Spleen (tissue), 11 donors: ENCODE data around the gene CRYGN. TPM values are rescaled to one million over a fixed set of nuclear protein-coding genes. Genes with fewer than 3 reads are reported as not detected.

Experiments
- DNase-seq: peaks from one replicate; pipeline ENCODE4 v3.0.0-alpha.2; 2020
- H3K27ac ChIP-seq, 8 donors: fragments of 200-600 bp; sonication (generic) in 7 of 8; 1 replicate in 4 of 8; 2 replicates in 4 of 8; pipeline versions ENCODE4 v1.5.0 to v1.8.0; 2016 to 2021; ENCODE audit warnings: inconsistent platforms in 4 of 8, mild to moderate bottlenecking in 4 of 8, moderate library complexity in 1 of 8
- H3K27me3 ChIP-seq, 7 donors: fragments of 200-600 bp; sonication (generic) in 6 of 7; replicated peaks in 1 of 7; 1 replicate in 4 of 7; 2 replicates in 3 of 7; pipeline versions ENCODE4 v1.5.0 to v1.8.0; 2016 to 2021; ENCODE audit warnings: inconsistent platforms in 3 of 7, mild to moderate bottlenecking in 1 of 7
- H3K36me3 ChIP-seq, 6 donors: fragments of 200-600 bp; sonication (generic) in 5 of 6; 1 replicate in 4 of 6; 2 replicates in 2 of 6; pipeline versions ENCODE4 v1.5.0 to v1.8.0; 2016 to 2021; ENCODE audit warnings: inconsistent platforms in 2 of 6
- H3K4me1 ChIP-seq, 6 donors: fragments of 200-600 bp; sonication (generic) in 5 of 6; 1 replicate in 3 of 6; 2 replicates in 3 of 6; pipeline versions ENCODE4 v1.5.0 to v1.8.0; 2016 to 2021; ENCODE audit warnings: inconsistent platforms in 3 of 6
- H3K4me3 ChIP-seq, 8 donors: fragments of 200-600 bp; sonication (generic) in 7 of 8; 1 replicate in 4 of 8; 2 replicates in 4 of 8; pipeline versions ENCODE4 v1.5.0 to v1.8.0; 2016 to 2021; ENCODE audit warnings: inconsistent platforms in 4 of 8, mild to moderate bottlenecking in 4 of 8, moderate library complexity in 2 of 8
- H3K9me3 ChIP-seq, 8 donors: fragments of 200-600 bp; sonication (generic) in 7 of 8; 1 replicate in 4 of 8; 2 replicates in 4 of 8; pipeline versions ENCODE4 v1.5.0 to v1.8.0; 2016 to 2021; ENCODE audit warnings: inconsistent platforms in 4 of 8
- POLR2A ChIP-seq, 3 donors: fragments of 450-650 bp; IDR thresholded peaks; one replicate each; pipeline ENCODE4 v1.5.1; 2017; ENCODE audit warnings: antibody characterized with exemption in 3 of 3, mild to moderate bottlenecking in 1 of 3
- POLR2AphosphoS5 ChIP-seq, 3 donors: sonication (generic); formaldehyde crosslinking; IDR thresholded peaks; one replicate each; pipeline ENCODE4 v1.5.1; 2017; ENCODE audit warnings: antibody characterized with exemption in 3 of 3
- WGBS, 5 donors: extraction: QIAGEN DNeasy Blood & Tissue Kit in 3 of 5; methylation state at CpG; one replicate each; pipeline versions ENCODE4 v1.1.5 to v1.1.7; 2013 to 2018; 5-methylcytosine and 5-hydroxymethylcytosine counted together
- intact Hi-C: fragments of 100-400 bp; cut with DNase I; formaldehyde crosslinking; loops from one replicate; pipeline ENCODE4 v1.15.0; 2023; ENCODE audit warnings: low total_unique reads
- polyA plus RNA-seq, 3 donors: library from polyadenylated mRNA; stranded (reverse); fragments of 200-250 nt; gene quantifications; one replicate each; pipeline ENCODE4 v1.2.1, GENCODE V29; 2013
- total RNA-seq, 7 donors: library from RNA; depleted of rRNA in 3 of 7; stranded (reverse); fragments of >200 nt in 3 of 7; fragmentation: NEBNext Ultra II Directional in 4 of 7; extraction: Animal tissue kit (Norgen Biotek cat#: 25700) in 4 of 7; gene quantifications; one replicate each; pipeline versions ENCODE4 v1.1.0 to v1.2.1, GENCODE V29; 2016 to 2021
- TF ChIP-seq, protein P1 (sequence below), 11 experiments: fragments of 200-600 bp in 7 of 11; fragments of 450-650 bp in 4 of 11; sonication (generic) in 4 of 11; IDR thresholded peaks in 8 of 11; conservative IDR thresholded peaks in 3 of 11; 1 replicate in 7 of 11; 2 replicates in 4 of 11; pipeline versions ENCODE4 v1.4.0 to v1.8.0; 2016 to 2021; ENCODE audit warnings: antibody characterized with exemption in 11 of 11, inconsistent platforms in 4 of 11, mild to moderate bottlenecking in 1 of 11
- donor health status: healthy with polysubstance abuse.
- donor health status: DM: no; HTN: no; CAD: no; lungs with moderate emphysema.
- donor health status: DM: no; HTN: no; CAD: no.
- donor health status: Bipolar disorder and iron deficiency.
- donor health status: healthy.
- donor health status: DM: no; HTN: no; CAD: no.
- donor health status: DM: yes; HTN: yes; CAD: no.

Gene CRYGN
- total and polyA plus RNA-seq, 10 donors = 0.17 to 2.5 (median 0.32) TPM; not detected in 1

DNA sequence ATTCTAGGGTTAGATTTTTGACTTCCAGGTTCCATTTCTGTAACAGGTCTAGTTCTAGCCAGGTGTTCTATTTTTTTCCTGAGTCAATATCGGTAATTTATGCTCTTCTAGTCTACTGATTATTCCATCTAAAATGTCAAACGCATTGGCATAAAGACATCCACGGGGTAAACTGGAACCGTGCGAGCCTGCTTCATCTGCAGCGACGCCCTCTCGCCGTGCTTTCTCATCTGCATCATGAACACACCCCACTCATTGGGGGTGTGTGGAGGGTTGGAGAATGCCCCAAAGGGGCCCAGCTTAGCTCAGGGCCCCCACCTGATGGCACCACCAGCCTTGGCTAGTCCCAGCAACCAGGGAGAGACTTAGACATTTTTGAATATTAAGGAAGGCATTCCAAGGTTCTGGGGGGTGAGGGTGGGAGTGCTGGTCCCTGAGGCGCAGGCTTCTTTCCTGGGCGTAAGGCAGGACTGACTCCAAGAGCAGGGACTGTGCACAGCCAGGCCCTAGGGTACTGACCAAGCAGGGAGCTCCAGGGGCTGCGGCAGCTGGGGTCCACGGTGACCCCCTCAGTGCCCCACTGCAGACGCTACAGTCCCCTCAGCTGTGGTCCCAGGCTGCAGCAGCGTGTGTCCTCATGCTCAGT, 12.9 kb upstream of the CRYGN start:
- WGBS, 5 donors = 85 to 93% (median 88%) methylated on average over 12 to 15 of the region's 15 CpGs
- intact Hi-C loops = no loop called here
- no peaks in the 10 kb centered on the region for H3K9me3 ChIP-seq

DNA sequence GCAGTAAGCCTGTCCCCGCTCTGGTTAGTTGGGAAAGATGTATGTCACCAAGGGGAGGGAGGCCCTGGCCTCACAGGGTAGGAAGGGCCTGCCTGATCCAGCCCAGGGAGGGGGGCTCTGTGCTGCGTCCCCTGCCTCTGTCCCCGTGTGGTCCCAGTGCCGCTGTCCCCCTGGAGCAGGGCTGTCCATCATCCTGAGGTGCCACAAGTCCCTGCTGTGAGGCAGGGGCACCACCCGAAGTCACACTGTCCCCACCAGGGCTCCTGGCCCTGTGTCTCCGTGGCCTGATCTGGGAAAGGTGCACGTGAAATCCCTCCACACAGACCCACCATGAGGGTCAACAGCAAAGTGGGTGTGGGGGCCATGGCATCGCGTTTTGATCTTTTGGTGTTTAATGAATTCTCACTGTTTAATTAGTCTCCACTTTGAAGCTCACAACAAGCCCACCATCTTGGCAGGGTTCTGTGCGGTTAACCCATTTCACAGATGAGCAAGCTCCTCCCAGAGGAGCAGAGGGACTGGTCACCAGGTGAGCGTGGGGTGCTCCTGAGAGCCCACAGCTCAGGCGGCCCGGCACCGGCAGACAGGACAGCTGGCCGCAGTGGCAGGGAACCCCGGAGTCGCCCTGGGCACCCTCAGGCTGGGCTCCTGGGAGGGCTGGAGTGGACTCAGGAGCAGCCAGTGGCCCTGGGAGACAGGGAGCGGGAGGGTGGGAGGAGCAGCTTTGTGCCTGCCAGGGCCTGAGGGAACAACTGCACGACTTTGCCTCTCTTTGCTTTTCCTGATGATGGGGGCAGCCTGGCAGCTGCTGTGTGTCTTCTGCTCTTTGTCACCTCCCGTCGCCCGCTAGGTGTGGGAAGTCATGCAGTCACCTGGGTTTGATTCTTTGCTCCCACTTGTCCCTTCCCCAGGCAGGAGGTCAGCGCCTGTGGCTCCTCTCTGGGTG, 12.0 kb upstream of the CRYGN start:
- H3K36me3 ChIP-seq = no peaks in the 10 kb centered on the region
- H3K27ac ChIP-seq = no peak overlapping the region
- H3K4me1 ChIP-seq = peaks cover 0 to 21% (median 8%) of the 10 kb centered on the region in 6 donors
- peak; percentile 69 for DNase-seq
- intact Hi-C loops = no loop called here
- H3K9me3 ChIP-seq = no peaks in the 10 kb centered on the region
- TF ChIP-seq POLR2AphosphoS5 (IDR thresholded peaks at IDR 0.05) (no peak), POLR2A (IDR thresholded peaks at IDR 0.05) (no peak)
- TF ChIP-seq, protein P1, sequence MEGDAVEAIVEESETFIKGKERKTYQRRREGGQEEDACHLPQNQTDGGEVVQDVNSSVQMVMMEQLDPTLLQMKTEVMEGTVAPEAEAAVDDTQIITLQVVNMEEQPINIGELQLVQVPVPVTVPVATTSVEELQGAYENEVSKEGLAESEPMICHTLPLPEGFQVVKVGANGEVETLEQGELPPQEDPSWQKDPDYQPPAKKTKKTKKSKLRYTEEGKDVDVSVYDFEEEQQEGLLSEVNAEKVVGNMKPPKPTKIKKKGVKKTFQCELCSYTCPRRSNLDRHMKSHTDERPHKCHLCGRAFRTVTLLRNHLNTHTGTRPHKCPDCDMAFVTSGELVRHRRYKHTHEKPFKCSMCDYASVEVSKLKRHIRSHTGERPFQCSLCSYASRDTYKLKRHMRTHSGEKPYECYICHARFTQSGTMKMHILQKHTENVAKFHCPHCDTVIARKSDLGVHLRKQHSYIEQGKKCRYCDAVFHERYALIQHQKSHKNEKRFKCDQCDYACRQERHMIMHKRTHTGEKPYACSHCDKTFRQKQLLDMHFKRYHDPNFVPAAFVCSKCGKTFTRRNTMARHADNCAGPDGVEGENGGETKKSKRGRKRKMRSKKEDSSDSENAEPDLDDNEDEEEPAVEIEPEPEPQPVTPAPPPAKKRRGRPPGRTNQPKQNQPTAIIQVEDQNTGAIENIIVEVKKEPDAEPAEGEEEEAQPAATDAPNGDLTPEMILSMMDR (IDR thresholded peaks at IDR 0.05 in 8 of 11, conservative IDR thresholded peaks at IDR 0.05 in 3 of 11) = no peak
- 84 to 88% (median 87%) methylated on average over 18 to 23 of the region's 23 CpGs for WGBS, 5 donors
- no peak overlapping the region for H3K4me3 ChIP-seq
- H3K27me3 ChIP-seq = peaks cover 0 to 9% (median 0%) of the 10 kb centered on the region in 7 donors

More for the DNA sequence above, 12.9 kb upstream of the CRYGN start:
- TF ChIP-seq POLR2AphosphoS5 (IDR thresholded peaks at IDR 0.05) (no peak), POLR2A (IDR thresholded peaks at IDR 0.05) (no peak)
- TF ChIP-seq, protein P1 (IDR thresholded peaks at IDR 0.05 in 8 of 11, conservative IDR thresholded peaks at IDR 0.05 in 3 of 11) = no peak
- Histone ChIP-seq H3K4me1 (peaks cover 0 to 15% (median 6%) of the 10 kb centered on the region in 6 donors), H3K36me3 (no peaks in the 10 kb centered on the region), H3K27ac (no peak overlapping the region), H3K4me3 (no peak overlapping the region), H3K27me3 (peaks cover 0 to 9% (median 0%) of the 10 kb centered on the region in 7 donors)
- peak; percentile 50 for DNase-seq

DNA sequence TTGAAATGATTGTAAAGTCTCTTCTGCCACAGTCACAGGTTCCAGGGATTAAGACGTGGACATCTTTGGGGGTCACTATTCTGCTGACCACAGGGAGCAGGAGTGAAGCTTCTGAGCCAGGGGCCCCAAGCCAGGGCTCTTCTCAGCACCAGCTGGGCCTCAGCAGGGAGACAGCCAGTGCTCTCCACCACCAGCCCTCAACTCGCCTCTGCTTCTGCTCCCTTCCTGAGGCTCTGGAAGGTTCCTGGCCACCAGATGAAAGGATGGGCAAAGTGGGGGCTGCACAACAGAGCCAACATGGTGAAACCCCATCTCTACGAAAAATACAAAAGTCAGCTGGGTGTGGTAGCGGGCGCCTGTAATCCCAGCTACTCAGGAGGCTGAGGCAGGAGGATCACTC, 11.2 kb upstream of the CRYGN start:
- no peak overlapping the region for H3K27ac ChIP-seq
- DNase-seq = peak; percentile 60

More for the DNA sequence above, 11.2 kb upstream of the CRYGN start:
- TF ChIP-seq POLR2A (IDR thresholded peaks at IDR 0.05) (no peak), POLR2AphosphoS5 (IDR thresholded peaks at IDR 0.05) (no peak)
- TF ChIP-seq, protein P1 (IDR thresholded peaks at IDR 0.05 in 8 of 11, conservative IDR thresholded peaks at IDR 0.05 in 3 of 11) = no peak
- Histone ChIP-seq H3K4me3 (no peak overlapping the region), H3K4me1 (peaks cover 0 to 21% (median 8%) of the 10 kb centered on the region in 6 donors), H3K9me3 (no peaks in the 10 kb centered on the region), H3K27me3 (peaks cover 0 to 9% (median 0%) of the 10 kb centered on the region in 7 donors), H3K36me3 (no peaks in the 10 kb centered on the region)
- intact Hi-C loops = no loop called here
- WGBS, 5 donors = 82 to 92% (median 86%) methylated on average over 5 of the region's 5 CpGs
